SIG-M5 treated with dmso at 0.1 percent for 504 hours (cell line): ENCODE data around the gene PGP.

Source experiments
- DNase-seq: peaks from one replicate; lab custom pipeline; 2025; ENCODE audit not compliant: unreplicated experiment; lab: John Stamatoyannopoulos, UW

The PGP gene

DNA sequence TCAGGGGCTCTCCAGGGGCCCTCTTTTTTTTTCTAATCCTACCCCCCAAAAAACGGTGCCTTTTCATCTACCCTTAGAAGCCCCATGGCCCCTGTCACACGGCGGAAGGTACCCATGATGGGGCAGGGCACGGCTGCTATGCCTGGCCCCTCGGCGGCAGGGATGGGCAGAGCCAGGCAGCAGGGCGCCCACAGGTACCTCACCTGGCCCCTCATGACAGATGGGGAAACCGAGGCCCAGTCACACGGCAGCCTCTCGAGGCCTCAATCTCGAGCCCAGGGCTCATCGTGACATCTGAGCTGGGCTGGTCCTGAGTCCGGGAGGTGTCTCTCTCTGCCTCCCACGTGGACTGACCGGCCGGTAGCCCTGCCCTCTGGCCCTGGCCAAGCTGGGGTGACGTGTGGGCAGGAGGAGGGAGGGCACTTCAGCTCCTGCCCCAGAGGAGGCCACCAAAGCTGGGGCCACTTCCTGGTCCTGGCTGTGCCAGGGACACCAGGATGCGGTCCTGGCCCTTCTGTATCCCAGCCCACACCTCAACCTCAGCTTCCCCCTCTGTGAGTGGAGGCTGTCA, 47.5 kb downstream of the PGP start:
- no peak for DNase-seq

- no peak for DNase-seq
These were observed 48.2 kb downstream of the PGP start for GRCh38 chr16:2166263-2167067.

DNA sequence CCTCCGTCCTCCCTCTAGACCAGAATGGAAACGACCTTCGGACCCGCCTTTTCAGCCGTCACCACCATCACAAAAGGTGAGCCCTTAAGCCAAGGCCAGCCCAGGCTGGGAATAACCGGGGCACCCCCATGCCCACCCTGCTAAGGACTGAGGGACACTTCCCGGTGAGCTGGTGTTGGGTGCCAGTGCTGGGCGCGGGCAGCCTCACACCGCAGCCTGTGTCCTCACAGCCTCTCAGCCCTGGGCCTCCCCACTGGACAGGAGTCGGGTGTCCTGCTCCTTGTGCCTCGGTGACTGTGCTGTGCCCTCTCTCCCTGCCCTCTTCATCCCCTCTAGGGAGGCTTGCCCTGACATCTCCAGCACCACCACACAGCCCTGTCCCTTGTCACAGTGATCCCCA, 48.8 kb downstream of the PGP start:
- no peak for DNase-seq

DNA sequence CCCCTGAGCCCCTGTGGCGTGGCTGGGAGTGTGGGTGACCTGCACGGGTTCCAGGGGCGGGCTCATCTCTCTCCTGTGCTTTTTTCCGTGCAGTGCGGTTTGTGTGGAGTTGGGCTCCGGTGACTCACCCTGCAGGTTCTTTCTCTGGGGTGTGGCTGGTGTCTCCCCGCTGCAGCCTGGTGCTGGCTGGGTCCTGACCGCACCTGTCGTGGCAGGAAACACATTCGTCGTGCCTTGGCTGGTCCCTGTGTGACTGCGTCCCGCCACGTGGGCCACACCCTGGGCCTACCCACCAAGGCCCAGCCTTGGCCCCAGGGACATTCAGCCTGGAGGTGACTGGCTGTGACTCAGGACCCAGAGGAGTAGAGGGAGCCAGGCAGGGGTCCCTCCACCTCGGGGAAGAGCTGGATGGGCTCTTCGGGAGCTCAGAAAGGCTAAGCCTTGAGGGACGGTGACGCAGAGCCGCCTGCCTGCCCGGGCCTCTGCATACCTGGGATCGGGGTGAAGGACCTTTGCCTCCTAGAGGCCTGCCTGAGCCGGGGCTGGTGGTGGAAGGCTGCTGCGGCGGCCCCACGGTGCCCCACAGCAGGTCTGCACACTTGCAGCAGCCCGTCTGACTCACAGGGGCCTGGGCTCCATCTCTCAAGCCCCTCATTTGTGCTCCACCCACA, 51.3 kb downstream of the PGP start:
- no peak for DNase-seq

- DNase-seq = no peak
These were observed 51.9 kb downstream of the PGP start for GRCh38 chr16:2162676-2163118.

DNA sequence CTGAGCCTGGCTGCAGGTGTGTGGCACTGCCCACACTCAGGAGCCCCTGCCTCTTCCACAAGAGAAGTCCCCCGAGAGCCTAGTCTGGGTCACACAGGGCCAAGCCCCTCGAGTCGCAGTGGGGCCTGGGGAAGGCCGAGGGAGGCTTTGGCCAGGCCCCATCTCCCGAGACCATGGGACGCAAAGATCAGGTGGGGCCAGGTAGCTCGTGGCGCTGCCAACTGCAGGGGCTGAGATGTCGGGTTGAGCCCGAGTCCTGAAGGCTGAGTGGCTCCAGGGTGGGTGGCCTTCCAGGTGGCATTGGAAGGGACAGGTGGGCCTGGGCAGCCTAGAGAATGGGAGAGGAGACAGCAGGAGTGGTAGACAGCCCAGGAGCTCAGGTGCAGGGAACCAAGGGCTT, 52.7 kb downstream of the PGP start:
- DNase-seq = no peak
